Measurements from ENCODE around the gene ECPAS. TPM values are rescaled to one million over a fixed set of nuclear protein-coding genes. Genes with fewer than 3 reads are reported as not detected.
A peak's percentile ranks its signal among the peaks of the same experiment; 100 is the strongest.

The ECPAS gene
- total RNA-seq, 6 experiments from 2014 or later, result 36.8 to 52.8 (median 41.1) TPM

DNA sequence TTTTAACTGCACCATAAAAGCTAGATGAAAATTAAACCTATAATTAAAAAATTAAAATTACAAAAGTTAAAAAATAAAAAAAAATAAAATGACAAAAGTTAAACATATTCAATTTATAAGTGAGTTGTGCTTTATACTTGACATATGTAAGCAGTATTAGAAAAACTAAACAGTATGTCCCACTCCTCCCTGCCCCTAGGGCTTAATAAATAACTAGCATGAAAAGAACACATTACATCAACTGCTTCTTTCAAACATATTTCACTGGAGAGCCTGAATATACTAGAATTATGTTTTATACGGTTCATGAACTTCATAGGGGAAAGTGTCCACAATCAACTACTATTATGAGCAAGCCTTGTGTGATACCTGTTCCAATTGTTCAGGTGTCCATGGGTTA lies 47.6 kb downstream of the ECPAS start:
- H3K36me3 ChIP-seq, result peaks cover 0 to 53% (median 17%) of the 10 kb centered on the region in 4 donors
- no peak for ATAC-seq
- intact Hi-C loops (cut with DNase I), result no loop called here

GRCh38 chr9:111433082-111433481 lies 51.1 kb downstream of the ECPAS start:
- Histone ChIP-seq H3K4me1 (peaks cover 0 to 5% (median 0%) of the 10 kb centered on the region in 4 donors), H3K4me3 (no peak overlapping the region), H3K27me3 (no peaks in the 10 kb centered on the region), H3K36me3 (peaks cover 0 to 52% (median 9%) of the 10 kb centered on the region in 4 donors), H3K9me3 (no peaks in the 10 kb centered on the region), H3K27ac (no peak overlapping the region)
- no peak for DNase-seq
- intact Hi-C loops (cut with DNase I), result no loop called here
- TF ChIP-seq POLR2A (IDR thresholded peaks at IDR 0.05), result no peak
- WGBS (ENCODE audit: insufficient coverage, low coverage, low lambda C conversion rate, missing lambda C conversion rate), result 85% methylated on average over 3 of the region's 3 CpGs
- ATAC-seq, result no peak

More for the DNA sequence above, 47.6 kb downstream of the ECPAS start:
- TF ChIP-seq, protein P1, sequence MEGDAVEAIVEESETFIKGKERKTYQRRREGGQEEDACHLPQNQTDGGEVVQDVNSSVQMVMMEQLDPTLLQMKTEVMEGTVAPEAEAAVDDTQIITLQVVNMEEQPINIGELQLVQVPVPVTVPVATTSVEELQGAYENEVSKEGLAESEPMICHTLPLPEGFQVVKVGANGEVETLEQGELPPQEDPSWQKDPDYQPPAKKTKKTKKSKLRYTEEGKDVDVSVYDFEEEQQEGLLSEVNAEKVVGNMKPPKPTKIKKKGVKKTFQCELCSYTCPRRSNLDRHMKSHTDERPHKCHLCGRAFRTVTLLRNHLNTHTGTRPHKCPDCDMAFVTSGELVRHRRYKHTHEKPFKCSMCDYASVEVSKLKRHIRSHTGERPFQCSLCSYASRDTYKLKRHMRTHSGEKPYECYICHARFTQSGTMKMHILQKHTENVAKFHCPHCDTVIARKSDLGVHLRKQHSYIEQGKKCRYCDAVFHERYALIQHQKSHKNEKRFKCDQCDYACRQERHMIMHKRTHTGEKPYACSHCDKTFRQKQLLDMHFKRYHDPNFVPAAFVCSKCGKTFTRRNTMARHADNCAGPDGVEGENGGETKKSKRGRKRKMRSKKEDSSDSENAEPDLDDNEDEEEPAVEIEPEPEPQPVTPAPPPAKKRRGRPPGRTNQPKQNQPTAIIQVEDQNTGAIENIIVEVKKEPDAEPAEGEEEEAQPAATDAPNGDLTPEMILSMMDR (IDR thresholded peaks at IDR 0.05), result no peak
- no peak for TF ChIP-seq POLR2A (IDR thresholded peaks at IDR 0.05)
- Histone ChIP-seq H3K27ac (no peak overlapping the region), H3K4me1 (no peaks in the 10 kb centered on the region), H3K27me3 (no peaks in the 10 kb centered on the region), H3K4me3 (no peak overlapping the region), H3K9me3 (no peaks in the 10 kb centered on the region)
- 86% methylated on average over 1 of the region's 1 CpG for WGBS (ENCODE audit: insufficient coverage, low coverage, low lambda C conversion rate, missing lambda C conversion rate)
- no peak for DNase-seq

GRCh38 chr9:111431684-111432083 lies 52.5 kb downstream of the ECPAS start:
- no peak overlapping the region for H3K4me3 ChIP-seq

GRCh38 chr9:111429175-111429574 lies 55.0 kb downstream of the ECPAS start:
- Histone ChIP-seq H3K36me3 (peaks cover 0 to 69% (median 19%) of the 10 kb centered on the region in 4 donors), H3K4me3 (no peak overlapping the region), H3K27ac (no peak overlapping the region), H3K27me3 (no peaks in the 10 kb centered on the region), H3K9me3 (no peaks in the 10 kb centered on the region), H3K4me1 (peaks cover 0 to 5% (median 0%) of the 10 kb centered on the region in 4 donors)
- ATAC-seq (peak; percentile 20 to 67 (median 48)), DNase-seq (no peak)
- intact Hi-C loops (cut with DNase I), result loop anchor here in 1 of 2 donors (10.0 kb wide), 1 partner anchor 54 kb away; no protein-coding TSS in a partner anchor
- TF ChIP-seq POLR2A (IDR thresholded peaks at IDR 0.05), result no peak
- TF ChIP-seq, protein P1 (IDR thresholded peaks at IDR 0.05), result no peak

More at GRCh38 chr9:111431684-111432083, 52.5 kb downstream of the ECPAS start:
- 71% methylated on average over 3 of the region's 3 CpGs for WGBS (ENCODE audit: insufficient coverage, low coverage, low lambda C conversion rate, missing lambda C conversion rate)
- intact Hi-C loops (cut with DNase I), result no loop called here
- no peak for TF ChIP-seq POLR2A (IDR thresholded peaks at IDR 0.05)
- TF ChIP-seq, protein P1 (IDR thresholded peaks at IDR 0.05), result no peak
- Histone ChIP-seq H3K36me3 (peaks cover 0 to 59% (median 14%) of the 10 kb centered on the region in 4 donors), H3K4me1 (peaks cover 0 to 5% (median 0%) of the 10 kb centered on the region in 4 donors), H3K27me3 (no peaks in the 10 kb centered on the region), H3K9me3 (no peaks in the 10 kb centered on the region), H3K27ac (no peak overlapping the region)
- DNase-seq (no peak), ATAC-seq (no peak)

GRCh38 chr9:111427186-111427585 lies 57.0 kb downstream of the ECPAS start:
- ATAC-seq (no peak), DNase-seq (no peak)
- no peak overlapping the region for H3K27ac ChIP-seq
- intact Hi-C loops (cut with DNase I), result loop anchor here in 1 of 2 donors (10.0 kb wide), 1 partner anchor 52 kb away; no protein-coding TSS in a partner anchor
- TF ChIP-seq, protein P1 (IDR thresholded peaks at IDR 0.05), result no peak
- TF ChIP-seq POLR2A (IDR thresholded peaks at IDR 0.05), result no peak
- H3K27me3 ChIP-seq, result no peaks in the 10 kb centered on the region
- peaks cover 0 to 5% (median 0%) of the 10 kb centered on the region in 4 donors for H3K4me1 ChIP-seq
- H3K36me3 ChIP-seq, result peaks cover 0 to 63% (median 13%) of the 10 kb centered on the region in 4 donors
- H3K9me3 ChIP-seq, result no peaks in the 10 kb centered on the region
- no peak overlapping the region for H3K4me3 ChIP-seq
